ENCODE data around the gene RFX3. TPM values are rescaled to one million over a fixed set of nuclear protein-coding genes. Genes with fewer than 3 reads are reported as not detected.

RFX3 gene
- total and polyA plus RNA-seq, 8 donors: 10.5 to 26.2 (median 17.4) TPM

- ATAC-seq (no peak), DNase-seq (no peak)
- no peak overlapping the region for H3K4me3 ChIP-seq
- no peak overlapping the region for H3K27ac ChIP-seq
- no peaks in the 10 kb centered on the region for H3K27me3 ChIP-seq
- intact Hi-C loops (cut with DNase I): no loop called here
- peaks cover 0 to 6% of the 10 kb centered on the region in 2 donors for H3K9me3 ChIP-seq
- TF ChIP-seq CTCF (IDR thresholded peaks at IDR 0.05): no peak
- H3K36me3 ChIP-seq: no peaks in the 10 kb centered on the region
- peaks cover 0 to 14% of the 10 kb centered on the region in 2 donors for H3K4me1 ChIP-seq
Observed at GRCh38 chr9:3480353-3480655, 45.5 kb downstream of the RFX3 start.

- no peak for TF ChIP-seq CTCF (IDR thresholded peaks at IDR 0.05)
- intact Hi-C loops (cut with DNase I): no loop called here
- DNase-seq (no peak), ATAC-seq (no peak)
- Histone ChIP-seq H3K36me3 (no peaks in the 10 kb centered on the region), H3K27ac (no peak overlapping the region), H3K4me1 (peaks cover 0 to 20% of the 10 kb centered on the region in 2 donors), H3K4me3 (no peak overlapping the region), H3K27me3 (no peaks in the 10 kb centered on the region), H3K9me3 (peaks cover 0 to 6% of the 10 kb centered on the region in 2 donors)
Observed at GRCh38 chr9:3479514-3480352, 46.1 kb downstream of the RFX3 start.

GRCh38 chr9:3478549-3478953 lies 47.2 kb downstream of the RFX3 start:
- no peak for TF ChIP-seq CTCF (IDR thresholded peaks at IDR 0.05)
- H3K27ac ChIP-seq: peak overlapping the region in 1 of 2 donors; percentile 20
- no peaks in the 10 kb centered on the region for H3K36me3 ChIP-seq
- H3K27me3 ChIP-seq: no peaks in the 10 kb centered on the region
- H3K9me3 ChIP-seq: peaks cover 0 to 6% of the 10 kb centered on the region in 2 donors
- no peak for DNase-seq
- intact Hi-C loops (cut with DNase I): no loop called here
- ATAC-seq: no peak
- H3K4me3 ChIP-seq: no peak overlapping the region
- peaks cover 0 to 32% of the 10 kb centered on the region in 2 donors for H3K4me1 ChIP-seq

- no peaks in the 10 kb centered on the region for H3K36me3 ChIP-seq
- no peak for DNase-seq
- no peak for ATAC-seq
- H3K27ac ChIP-seq: peak overlapping the region in 1 of 2 donors; percentile 58
- peaks cover 0 to 6% of the 10 kb centered on the region in 2 donors for H3K9me3 ChIP-seq
- no peaks in the 10 kb centered on the region for H3K27me3 ChIP-seq
- intact Hi-C loops (cut with DNase I): no loop called here
- no peak overlapping the region for H3K4me3 ChIP-seq
- peaks cover 0 to 36% of the 10 kb centered on the region in 2 donors for H3K4me1 ChIP-seq
- no peak for TF ChIP-seq CTCF (IDR thresholded peaks at IDR 0.05)
Observed at GRCh38 chr9:3477236-3477834, 48.5 kb downstream of the RFX3 start.

GRCh38 chr9:3475300-3476020 lies 50.3 kb downstream of the RFX3 start:
- DNase-seq: peak in 1 of 4 donors; percentile 53
- Histone ChIP-seq H3K4me3 (no peak overlapping the region), H3K27me3 (no peaks in the 10 kb centered on the region), H3K4me1 (peaks cover 0 to 36% of the 10 kb centered on the region in 2 donors), H3K36me3 (no peaks in the 10 kb centered on the region), H3K9me3 (peaks cover 0 to 6% of the 10 kb centered on the region in 2 donors), H3K27ac (peak overlapping the region in 1 of 2 donors; percentile 50)
- intact Hi-C loops (cut with DNase I): no loop called here
- no peak for TF ChIP-seq CTCF (IDR thresholded peaks at IDR 0.05)
- ATAC-seq: no peak

Data from left lung (tissue), 10 donors.